Neural cell (in vitro differentiated cells): ENCODE measurements around the gene HDAC7.

ENCODE experiments used
- CTCF ChIP-seq: fragments of 450-650 bp; IDR thresholded peaks from 2 replicates; pipeline ENCODE4 v1.5.1; 2014; ENCODE audit warnings: antibody characterized with exemption, mild to moderate bottlenecking, moderate library complexity; ENCODE audit not compliant: poor library complexity, severe bottlenecking
- EP300 ChIP-seq: fragments of 450-650 bp; conservative IDR thresholded peaks from 2 replicates; pipeline ENCODE4 v1.6.1; 2014; ENCODE audit warnings: antibody characterized with exemption, mild to moderate bottlenecking, moderate library complexity; ENCODE audit not compliant: poor library complexity, severe bottlenecking

DNA sequence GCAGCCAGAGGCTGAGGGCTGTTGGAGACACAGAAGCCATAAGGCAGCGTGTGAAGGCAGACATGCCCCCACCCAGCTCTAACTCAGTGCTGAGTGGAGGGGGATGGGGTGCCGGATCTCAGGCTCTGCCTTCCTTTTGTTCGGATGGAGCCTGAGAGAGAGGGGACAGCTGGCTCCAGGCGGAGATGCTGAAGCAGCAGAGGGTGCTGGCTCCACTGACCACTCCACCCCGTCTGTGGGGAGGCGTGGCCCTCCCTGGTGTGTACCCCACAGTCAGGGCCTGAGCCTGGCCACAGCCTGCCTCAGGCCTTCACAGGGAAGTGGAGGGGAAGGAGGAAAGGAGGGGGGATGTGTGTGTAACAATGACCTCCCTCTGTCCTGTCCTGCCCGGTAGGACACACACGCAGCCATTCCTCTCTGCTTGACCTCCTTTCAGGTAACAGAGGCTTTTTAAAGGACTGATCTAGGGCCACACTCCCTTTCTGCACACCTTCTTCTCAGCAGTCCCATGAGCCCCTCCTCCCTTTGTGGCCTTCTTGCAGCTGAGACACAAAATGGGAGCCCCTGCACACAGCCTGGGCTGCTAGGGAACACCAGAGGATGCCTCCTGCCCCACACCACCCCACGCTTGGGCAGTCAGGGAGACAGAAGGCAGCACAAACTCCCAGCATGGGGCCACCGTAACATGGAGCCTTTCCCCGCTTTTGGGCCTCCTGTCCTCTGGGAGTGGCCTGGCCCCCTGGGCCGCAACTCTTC lies 84.8 kb downstream of the HDAC7 start:
- TF ChIP-seq CTCF, result no peak
- no peak for TF ChIP-seq EP300
